ENCODE data around the gene TMEM135. TPM values are rescaled to one million over a fixed set of nuclear protein-coding genes. Genes with fewer than 3 reads are reported as not detected.

TMEM135 gene
- total RNA-seq, 2 donors from 2014 or later: 111 to 113 TPM

GRCh38 chr11:87368858-87369480, 331.2 kb downstream of the TMEM135 start:
- Histone ChIP-seq H3K4me1 (ENCODE audit: control insufficient read depth, insufficient read depth, low read length) (peaks cover 8% of the 10 kb centered on the region), H3K4me3 (ENCODE audit: low read length) (no peak overlapping the region), H3K27me3 (ENCODE audit: control insufficient read depth, insufficient read depth, low read length, poor library complexity, severe bottlenecking) (no peaks in the 10 kb centered on the region), H3K27ac (ENCODE audit: low read depth, low read length) (no peak overlapping the region), H3K36me3 (ENCODE audit: control insufficient read depth, insufficient read depth, low read length) (no peaks in the 10 kb centered on the region), H3K9ac (ENCODE audit: extremely low read depth, low read length, poor library complexity, severe bottlenecking) (no peak overlapping the region), H3K9me3 (ENCODE audit: control insufficient read depth, low read length) (no peaks in the 10 kb centered on the region)
- no peak for TF ChIP-seq CTCF (conservative IDR thresholded peaks at IDR 0.05)
- DNase-seq: no peak
- no peak overlapping the region for H3K27ac Mint-ChIP-seq
- peaks cover 27% of the 10 kb centered on the region for H3K4me1 Mint-ChIP-seq
- H3K4me3 Mint-ChIP-seq: no peak overlapping the region
- no peaks in the 10 kb centered on the region for H3K27me3 Mint-ChIP-seq (ENCODE audit: insufficient read depth)
- H3K9me3 Mint-ChIP-seq: no peaks in the 10 kb centered on the region
- WGBS, 2 experiments (ENCODE audit: insufficient coverage in 1 of 2, insufficient read length in 1 of 2): 43 to 74% methylated on average over 1 to 4 of the region's 5 CpGs
- no peaks in the 10 kb centered on the region for H3K36me3 Mint-ChIP-seq (ENCODE audit: low read depth)

- TF ChIP-seq CTCF (conservative IDR thresholded peaks at IDR 0.05): no peak
- H3K9me3 Mint-ChIP-seq: no peaks in the 10 kb centered on the region
Measured at GRCh38 chr11:87369888-87370287, 332.2 kb downstream of the TMEM135 start.

GRCh38 chr11:87372065-87372464, 334.3 kb downstream of the TMEM135 start:
- no peak overlapping the region for H3K4me3 ChIP-seq (ENCODE audit: low read length)
- no peaks in the 10 kb centered on the region for H3K36me3 ChIP-seq (ENCODE audit: control insufficient read depth, insufficient read depth, low read length)
- Mint-ChIP-seq H3K27ac (no peak overlapping the region), H3K36me3 (ENCODE audit: low read depth) (no peaks in the 10 kb centered on the region), H3K4me3 (no peak overlapping the region), H3K27me3 (ENCODE audit: insufficient read depth) (no peaks in the 10 kb centered on the region), H3K9me3 (no peaks in the 10 kb centered on the region), H3K4me1 (peaks cover 47% of the 10 kb centered on the region)
- TF ChIP-seq CTCF (conservative IDR thresholded peaks at IDR 0.05): no peak
- H3K27ac ChIP-seq (ENCODE audit: low read depth, low read length): no peak overlapping the region
- DNase-seq: no peak
- H3K9me3 ChIP-seq (ENCODE audit: control insufficient read depth, low read length): peaks cover 8% of the 10 kb centered on the region
- WGBS, 2 experiments (ENCODE audit: insufficient coverage in 1 of 2, insufficient read length in 1 of 2): 80 to 95% methylated on average over 1 to 3 of the region's 3 CpGs
- peaks cover 8% of the 10 kb centered on the region for H3K4me1 ChIP-seq (ENCODE audit: control insufficient read depth, insufficient read depth, low read length)
- H3K27me3 ChIP-seq (ENCODE audit: control insufficient read depth, insufficient read depth, low read length, poor library complexity, severe bottlenecking): no peaks in the 10 kb centered on the region
- H3K9ac ChIP-seq (ENCODE audit: extremely low read depth, low read length, poor library complexity, severe bottlenecking): no peak overlapping the region

More at GRCh38 chr11:87369888-87370287, 332.2 kb downstream of the TMEM135 start:
- Mint-ChIP-seq H3K27me3 (ENCODE audit: insufficient read depth) (no peaks in the 10 kb centered on the region), H3K36me3 (ENCODE audit: low read depth) (no peaks in the 10 kb centered on the region), H3K27ac (no peak overlapping the region), H3K4me3 (no peak overlapping the region), H3K4me1 (peaks cover 27% of the 10 kb centered on the region)
- WGBS, 2 experiments (ENCODE audit: insufficient coverage in 1 of 2, insufficient read length in 1 of 2): 90 to 97% methylated on average over 4 of the region's 4 CpGs
- no peak for DNase-seq
- no peak overlapping the region for H3K27ac ChIP-seq (ENCODE audit: low read depth, low read length)
- no peaks in the 10 kb centered on the region for H3K36me3 ChIP-seq (ENCODE audit: control insufficient read depth, insufficient read depth, low read length)
- H3K9ac ChIP-seq (ENCODE audit: extremely low read depth, low read length, poor library complexity, severe bottlenecking): no peak overlapping the region
- H3K4me3 ChIP-seq (ENCODE audit: low read length): no peak overlapping the region
- no peaks in the 10 kb centered on the region for H3K27me3 ChIP-seq (ENCODE audit: control insufficient read depth, insufficient read depth, low read length, poor library complexity, severe bottlenecking)
- H3K4me1 ChIP-seq (ENCODE audit: control insufficient read depth, insufficient read depth, low read length): peaks cover 8% of the 10 kb centered on the region
- no peaks in the 10 kb centered on the region for H3K9me3 ChIP-seq (ENCODE audit: control insufficient read depth, low read length)

Other genes with a start within 250 kb of the TMEM135 start
- 1 to 10 TPM; 2.4 to 3.3 TPM for gene PRSS23, start 237.4 kb upstream of the TMEM135 start, total RNA-seq
- gene FZD4, start 82.5 kb upstream of the TMEM135 start, total RNA-seq: 10 to 100 TPM; 52.1 to 53.9 TPM

Data from endodermal cell (in vitro differentiated cells).